Endothelial cell of umbilical vein (primary cell): ENCODE data around the gene ENTPD7. TPM values are rescaled to one million over a fixed set of nuclear protein-coding genes. Genes with fewer than 3 reads are reported as not detected.

Experiments used
- BruUV-seq: library from RNA; stranded (reverse); fragments of 400-500 nt; replicated peaks from 2 replicates; lab custom pipeline; 2021; lab: Mats Ljungman, UMichigan
- CTCF ChIA-PET: fragments of 300-600, 350-600 bp; sonication (Branson Sonifier 250); formaldehyde crosslinking; loops from one replicate; lab custom pipeline; 2021; ENCODE audit warnings: antibody characterized with exemption, inconsistent platforms; lab: Charles Lee
- POLR2A ChIA-PET: fragments of 300-600, 350-600 bp; sonication (Branson Sonifier 250); formaldehyde crosslinking; loops from one replicate; lab custom pipeline; 2021; ENCODE audit warnings: antibody characterized with exemption, inconsistent platforms; lab: Charles Lee
- DNase-seq: peaks from one replicate; pipeline ENCODE4 v3.0.0-alpha.2; 2011; ENCODE audit warnings: low read depth, low spot score
- FAIRE-seq: peaks from 2 replicates; lab custom pipeline; 2011; peaks lifted over from hg19 to GRCh38; lab: Jason Lieb, UNC
- H2AFZ ChIP-seq: 2 replicates; pipeline ENCODE4 v1.6.0; 2012; ENCODE audit warnings: low read depth, low read length, control low read depth, inconsistent platforms
- H3K27ac ChIP-seq: 2 replicates; pipeline ENCODE4 v1.5.1; 2011; ENCODE audit warnings: low read depth, mild to moderate bottlenecking, control low read depth, low read length, moderate library complexity; ENCODE audit not compliant: insufficient read depth
- H3K27me3 ChIP-seq, 2 experiments: 2 replicates each; pipeline versions ENCODE4 v1.6.0 to v1.6.1; 2011; ENCODE audit warnings: low read length in 2 of 2, mixed read lengths in 1 of 2; ENCODE audit not compliant: control insufficient read depth in 2 of 2, insufficient read depth in 2 of 2
- H3K36me3 ChIP-seq, 2 experiments: 2 replicates in 1 of 2; 3 replicates in 1 of 2; pipeline ENCODE4 v1.5.1; 2011; ENCODE audit warnings: low read length in 2 of 2, mild to moderate bottlenecking in 1 of 2, moderate library complexity in 1 of 2; ENCODE audit not compliant: control insufficient read depth in 2 of 2, insufficient read depth in 2 of 2; ENCODE audit errors: extremely low read depth in 1 of 2
- H3K4me1 ChIP-seq: 3 replicates; pipeline ENCODE4 v1.5.1; 2011; ENCODE audit warnings: mild to moderate bottlenecking, low read length; ENCODE audit not compliant: control insufficient read depth, insufficient read depth; ENCODE audit errors: extremely low read depth
- H3K4me2 ChIP-seq: 2 replicates; pipeline ENCODE4 v1.6.1; 2011; ENCODE audit warnings: low read length, control low read depth, mixed read lengths; ENCODE audit not compliant: insufficient read depth
- H3K4me3 ChIP-seq, 3 experiments: fragments of 200-600 bp in 1 of 3; sonication (generic), shearing (Covaris generic) in 1 of 3; replicated peaks in 1 of 3; 2 replicates each; pipeline ENCODE4 v1.5.1; 2011 to 2016; ENCODE audit warnings: control low read depth in 3 of 3, low read length in 3 of 3, mild to moderate bottlenecking in 2 of 3, inconsistent platforms in 1 of 3, low read depth in 1 of 3, moderate library complexity in 1 of 3; ENCODE audit not compliant: insufficient read depth in 1 of 3
- H3K79me2 ChIP-seq: 2 replicates; pipeline ENCODE4 v1.6.0; 2012; ENCODE audit warnings: low read length, inconsistent platforms; ENCODE audit not compliant: control insufficient read depth, insufficient read depth
- H3K9ac ChIP-seq: replicated peaks from 2 replicates; pipeline ENCODE3; 2011; ENCODE audit warnings: low read length, control low read depth; ENCODE audit not compliant: insufficient read depth; ENCODE audit errors: extremely low read depth
- H3K9me1 ChIP-seq: replicated peaks from 3 replicates; pipeline ENCODE4 v1.6.0; 2011; ENCODE audit warnings: mild to moderate bottlenecking, low read length; ENCODE audit not compliant: control insufficient read depth, insufficient read depth; ENCODE audit errors: extremely low read depth
- H3K9me3 ChIP-seq: replicated peaks from 2 replicates; pipeline ENCODE4 v1.5.1; 2012; ENCODE audit warnings: low read length, inconsistent platforms; ENCODE audit not compliant: control insufficient read depth, insufficient read depth
- H4K20me1 ChIP-seq: replicated peaks from 2 replicates; pipeline ENCODE3; 2011; ENCODE audit warnings: mild to moderate bottlenecking, low read length; ENCODE audit not compliant: control insufficient read depth, insufficient read depth; ENCODE audit errors: extremely low read depth
- EZH2 ChIP-seq: IDR thresholded peaks from 2 replicates; pipeline ENCODE4 v1.6.1; 2012; ENCODE audit warnings: borderline replicate concordance, low read depth, mild to moderate bottlenecking, moderate library complexity, low read length, inconsistent platforms; ENCODE audit not compliant: severe bottlenecking
- FOS ChIP-seq: IDR thresholded peaks from 2 replicates; pipeline ENCODE4 v1.6.1; 2011; ENCODE audit warnings: mild to moderate bottlenecking, low read length, moderate library complexity, borderline replicate concordance; ENCODE audit not compliant: insufficient read depth
- GATA2 ChIP-seq: IDR thresholded peaks from 2 replicates; pipeline ENCODE4 v1.7.0; 2011; ENCODE audit warnings: low read depth, mild to moderate bottlenecking, moderate library complexity, mixed read lengths, low read length; ENCODE audit not compliant: insufficient read length, insufficient read depth
- JUN ChIP-seq: IDR thresholded peaks from 2 replicates; pipeline ENCODE4 v1.6.1; 2011; ENCODE audit warnings: borderline replicate concordance, low read depth; ENCODE audit not compliant: insufficient read length, insufficient read depth
- MYC ChIP-seq: IDR thresholded peaks from one replicate; pipeline ENCODE4 v1.6.1; 2011; ENCODE audit warnings: mild to moderate bottlenecking, low read depth, low read length
- POLR2A ChIP-seq: IDR thresholded peaks from 2 replicates; pipeline ENCODE4 v1.6.1; 2012; ENCODE audit warnings: low read depth, mild to moderate bottlenecking, control low read depth, low read length
- POLR2AphosphoS5 ChIP-seq: IDR thresholded peaks from 2 replicates; pipeline ENCODE4 v1.6.1; 2012; ENCODE audit warnings: low read depth, mild to moderate bottlenecking, control low read depth, low read length, moderate library complexity; ENCODE audit not compliant: insufficient read depth
- dilution Hi-C: fragments of 300-500 bp; cut with MboI; formaldehyde crosslinking; loops from one replicate; pipeline ENCODE4 v1.15.0; 2019; ENCODE audit warnings: low sequenced_read_pairs; ENCODE audit not compliant: extremely low pct_ligation_motif_present
- intact Hi-C: fragments of 100-400 bp; cut with micrococcal nuclease; formaldehyde crosslinking; loops from one replicate; pipeline ENCODE4 v1.10.0; 2022
- polyA plus RNA-seq, 4 experiments: library from polyadenylated mRNA; depleted of rRNA in 3 of 4; stranded (reverse) in 3 of 4; unstranded in 1 of 4; fragments of >200 nt; gene quantifications; 2 replicates each; pipeline versions ENCODE4 v1.2.1 to v1.2.3, GENCODE V29; 2011 to 2012; ENCODE audit warnings: missing spikeins in 1 of 4
- total RNA-seq: library from RNA; stranded (reverse); gene quantifications from 2 replicates; pipeline ENCODE4 v1.2.3, GENCODE V29; 2021
- TF ChIP-seq, protein P1 (sequence below), 2 donors: IDR thresholded peaks; 1 replicate in 1 of 2; 2 replicates in 1 of 2; pipeline ENCODE4 v1.5.1; 2011; ENCODE audit warnings: low read length in 2 of 2, mild to moderate bottlenecking in 2 of 2, moderate library complexity in 2 of 2, control low read depth in 1 of 2, inconsistent platforms in 1 of 2, low read depth in 1 of 2; ENCODE audit not compliant: insufficient read depth in 1 of 2; ENCODE audit errors: extremely low read depth in 1 of 2
- TF ChIP-seq, protein P2 (sequence below): IDR thresholded peaks from 2 replicates; pipeline ENCODE4 v1.6.1; 2011; ENCODE audit not compliant: insufficient read depth, insufficient read length

Gene ENTPD7
- total and polyA plus RNA-seq, 2 donors (not counting 3 experiments of a cell fraction or from before 2014, with no cell fraction given): 10.1 to 20.6 TPM

GRCh38 chr10:99742254-99742653 lies 82.9 kb downstream of the ENTPD7 start:
- no peaks in the 10 kb centered on the region for H3K27me3 ChIP-seq
- dilution Hi-C loops: no loop called here
- ChIA-PET CTCF (interaction anchor here (0.6 to 1.9 kb wide), 2 partner anchors 10 to 104 kb away, joined by 3 to 4 read pairs; partner anchors contain the start of genes COX15 and CUTC), POLR2A (no interaction called here)
- DNase-seq (no peak), FAIRE-seq (no peak)
- no peaks in the 10 kb centered on the region for H3K4me1 ChIP-seq
- H3K4me3 ChIP-seq: no peak overlapping the region
- TF ChIP-seq POLR2AphosphoS5 (no peak), FOS (no peak), MYC (no peak), POLR2A (no peak), JUN (no peak), EZH2 (no peak), GATA2 (no peak)
- TF ChIP-seq, protein P1, sequence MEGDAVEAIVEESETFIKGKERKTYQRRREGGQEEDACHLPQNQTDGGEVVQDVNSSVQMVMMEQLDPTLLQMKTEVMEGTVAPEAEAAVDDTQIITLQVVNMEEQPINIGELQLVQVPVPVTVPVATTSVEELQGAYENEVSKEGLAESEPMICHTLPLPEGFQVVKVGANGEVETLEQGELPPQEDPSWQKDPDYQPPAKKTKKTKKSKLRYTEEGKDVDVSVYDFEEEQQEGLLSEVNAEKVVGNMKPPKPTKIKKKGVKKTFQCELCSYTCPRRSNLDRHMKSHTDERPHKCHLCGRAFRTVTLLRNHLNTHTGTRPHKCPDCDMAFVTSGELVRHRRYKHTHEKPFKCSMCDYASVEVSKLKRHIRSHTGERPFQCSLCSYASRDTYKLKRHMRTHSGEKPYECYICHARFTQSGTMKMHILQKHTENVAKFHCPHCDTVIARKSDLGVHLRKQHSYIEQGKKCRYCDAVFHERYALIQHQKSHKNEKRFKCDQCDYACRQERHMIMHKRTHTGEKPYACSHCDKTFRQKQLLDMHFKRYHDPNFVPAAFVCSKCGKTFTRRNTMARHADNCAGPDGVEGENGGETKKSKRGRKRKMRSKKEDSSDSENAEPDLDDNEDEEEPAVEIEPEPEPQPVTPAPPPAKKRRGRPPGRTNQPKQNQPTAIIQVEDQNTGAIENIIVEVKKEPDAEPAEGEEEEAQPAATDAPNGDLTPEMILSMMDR (IDR thresholded peaks at IDR 0.05; ENCODE audit: extremely low read depth in 1 of 2, insufficient read depth in 1 of 2, low read depth in 1 of 2, low read length in 2 of 2): no peak
- TF ChIP-seq, protein P2, sequence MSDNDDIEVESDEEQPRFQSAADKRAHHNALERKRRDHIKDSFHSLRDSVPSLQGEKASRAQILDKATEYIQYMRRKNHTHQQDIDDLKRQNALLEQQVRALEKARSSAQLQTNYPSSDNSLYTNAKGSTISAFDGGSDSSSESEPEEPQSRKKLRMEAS: no peak
- no peak overlapping the region for H3K27ac ChIP-seq
- peaks cover 4% of the 10 kb centered on the region for H3K79me2 ChIP-seq
- intact Hi-C loops: no loop called here
- H3K9ac ChIP-seq: no peak overlapping the region
- BruUV-seq: no TSS peak
- no peaks in the 10 kb centered on the region for H4K20me1 ChIP-seq
- H3K9me1 ChIP-seq: no peaks in the 10 kb centered on the region
- H3K4me2 ChIP-seq: no peak overlapping the region
- H3K36me3 ChIP-seq: peaks cover 8 to 12% of the 10 kb centered on the region in 2 experiments
- no peaks in the 10 kb centered on the region for H3K9me3 ChIP-seq
- no peak overlapping the region for H2AFZ ChIP-seq
